Retinal pigment epithelial cell (primary cell): Measurements from ENCODE around the gene TXNRD2.

ENCODE experiments used
- DNase-seq: peaks from one replicate; pipeline ENCODE4 v3.0.0-alpha.2; 2010; ENCODE audit warnings: low read depth
- H3K4me3 ChIP-seq: 2 replicates; pipeline ENCODE4 v1.5.1; 2011; ENCODE audit warnings: mild to moderate bottlenecking, low read length, control low read depth, moderate library complexity
- CTCF ChIP-seq: conservative IDR thresholded peaks from 2 replicates; pipeline ENCODE4 v1.5.1; 2011; ENCODE audit warnings: low read depth, low read length, control low read depth, inconsistent platforms

TXNRD2 gene

GRCh38 chr22:19879246-19879570 is 62.4 kb downstream of the TXNRD2 start:
- no peak for TF ChIP-seq CTCF
- DNase-seq: no peak
- no peak overlapping the region for H3K4me3 ChIP-seq

- no peak for DNase-seq
- no peak for TF ChIP-seq CTCF
- H3K4me3 ChIP-seq: no peak overlapping the region
Observed at GRCh38 chr22:19878461-19879245, 63.0 kb downstream of the TXNRD2 start.

- H3K4me3 ChIP-seq: no peak overlapping the region
- no peak for TF ChIP-seq CTCF
- no peak for DNase-seq
Observed at GRCh38 chr22:19877626-19878339, 63.8 kb downstream of the TXNRD2 start.

- no peak overlapping the region for H3K4me3 ChIP-seq
- TF ChIP-seq CTCF: no peak
- DNase-seq: no peak
Observed at GRCh38 chr22:19876941-19877625, 64.5 kb downstream of the TXNRD2 start.

GRCh38 chr22:19876314-19876940 is 65.2 kb downstream of the TXNRD2 start:
- H3K4me3 ChIP-seq: no peak overlapping the region
- TF ChIP-seq CTCF: no peak
- DNase-seq: no peak

GRCh38 chr22:19875531-19876313 is 65.9 kb downstream of the TXNRD2 start:
- H3K4me3 ChIP-seq: no peak overlapping the region
- TF ChIP-seq CTCF: no peak

More at GRCh38 chr22:19875531-19876313, 65.9 kb downstream of the TXNRD2 start:
- no peak for DNase-seq
